GM12878 (cell line): ENCODE results near the gene GALR3. TPM values are rescaled to one million over a fixed set of nuclear protein-coding genes. Genes with fewer than 3 reads are reported as not detected.

Experiments
- ATAC-seq: fragments of 200-7000 bp; cut with Tn5 transposase; 3 replicates; pipeline ENCODE4 v1.9.1; 2020; ENCODE audit warnings: mild to moderate bottlenecking, moderate library complexity
- BruUV-seq: library from RNA; stranded (reverse); fragments of 400-500 nt; replicated peaks from 2 replicates; lab custom pipeline; 2021; lab: Mats Ljungman, UMichigan
- CTCF ChIA-PET: fragments of 300-600 bp; sonication (Branson Sonifier 250); formaldehyde crosslinking; extraction: SDS; loops from one replicate; lab custom pipeline; 2021; ENCODE audit warnings: inconsistent platforms; lab: Yijun Ruan, JAX
- POLR2A ChIA-PET: fragments of 350-600 bp; formaldehyde crosslinking; extraction: SDS; loops from one replicate; lab custom pipeline; 2021; ENCODE audit warnings: inconsistent platforms; lab: Charles Lee
- RAD21 ChIA-PET: fragments of 300-600 bp; sonication (Branson Sonifier 250); formaldehyde crosslinking; loops from one replicate; lab custom pipeline; 2023; ENCODE audit warnings: antibody characterized with exemption; ENCODE audit not compliant: unreplicated experiment; lab: Charles Lee
- SMC1A ChIA-PET: fragments of 300-600 bp; sonication (Branson Sonifier 250); formaldehyde crosslinking; loops from one replicate; lab custom pipeline; 2023; ENCODE audit not compliant: unreplicated experiment, uncharacterized antibody; lab: Charles Lee
- DNase-seq: peaks from one replicate; pipeline ENCODE4 v3.0.0-alpha.2; 2011; ENCODE audit warnings: low read depth, low spot score
- FAIRE-seq: peaks from 3 replicates; lab custom pipeline; 2011; peaks lifted over from hg19 to GRCh38; lab: Jason Lieb, UNC
- H2AFZ ChIP-seq: 2 replicates; pipeline ENCODE4 v1.6.0; 2011; ENCODE audit warnings: low read depth, low read length, control low read depth; ENCODE audit not compliant: control insufficient read depth
- H3K27ac ChIP-seq: 2 replicates; pipeline ENCODE4 v1.5.1; 2011; ENCODE audit warnings: control low read depth; ENCODE audit not compliant: control insufficient read depth, insufficient read depth
- H3K27me3 ChIP-seq, 2 experiments: replicated peaks in 1 of 2; 2 replicates each; pipeline versions ENCODE4 v1.6.0 to v1.6.1; 2011; ENCODE audit warnings: low read length in 1 of 2; ENCODE audit not compliant: control insufficient read depth in 2 of 2, insufficient read depth in 2 of 2
- H3K36me3 ChIP-seq, 2 experiments: 2 replicates each; pipeline ENCODE4 v1.5.1; 2011; ENCODE audit warnings: low read length in 1 of 2; ENCODE audit not compliant: control insufficient read depth in 2 of 2, insufficient read depth in 2 of 2
- H3K4me1 ChIP-seq: 2 replicates; pipeline ENCODE4 v1.6.1; 2011; ENCODE audit warnings: mild to moderate bottlenecking, low read length, moderate library complexity, mixed read lengths; ENCODE audit not compliant: control insufficient read depth, insufficient read depth
- H3K4me2 ChIP-seq: 2 replicates; pipeline ENCODE4 v1.6.0; 2011; ENCODE audit warnings: control low read depth; ENCODE audit not compliant: control insufficient read depth, insufficient read depth
- H3K4me3 ChIP-seq: fragments of 200-600 bp; sonication (generic); 2 replicates; pipeline ENCODE4 v1.5.1; 2016
- H3K79me2 ChIP-seq: 2 replicates; pipeline ENCODE4 v1.6.0; 2011; ENCODE audit warnings: low read length; ENCODE audit not compliant: control insufficient read depth, insufficient read depth
- H3K9ac ChIP-seq: 2 replicates; pipeline ENCODE4 v1.8.0; 2011; ENCODE audit warnings: low read length, control low read depth, mixed read lengths; ENCODE audit not compliant: control insufficient read depth, insufficient read depth
- H3K9me3 ChIP-seq: replicated peaks from 3 replicates; pipeline ENCODE4 v1.5.1; 2011; ENCODE audit warnings: mild to moderate bottlenecking, low read length; ENCODE audit not compliant: control insufficient read depth, insufficient read depth
- H4K20me1 ChIP-seq: 2 replicates; pipeline ENCODE4 v1.6.0; 2011; ENCODE audit not compliant: control insufficient read depth, insufficient read depth
- ATF2 ChIP-seq: IDR thresholded peaks from 2 replicates; pipeline ENCODE4 v1.6.1; 2012; ENCODE audit warnings: low read length, inconsistent platforms
- BACH1 ChIP-seq: fragments of 450-650 bp; IDR thresholded peaks from 2 replicates; pipeline ENCODE4 v1.6.1; 2017; ENCODE audit warnings: mild to moderate bottlenecking, borderline replicate concordance
- BHLHE40 ChIP-seq, 2 experiments: fragments of 450-650 bp in 1 of 2; IDR thresholded peaks; 2 replicates each; pipeline ENCODE4 v1.6.1; 2011 to 2017; ENCODE audit warnings: low read depth in 2 of 2, borderline replicate concordance in 1 of 2, improper control_type of control experiment in 1 of 2, low read length in 1 of 2, mild to moderate bottlenecking in 1 of 2
- CHD1 ChIP-seq: IDR thresholded peaks from 2 replicates; pipeline ENCODE4 v1.6.1; 2012; ENCODE audit warnings: low read depth, low read length, improper control_type of control experiment
- CHD2 ChIP-seq: IDR thresholded peaks from 2 replicates; pipeline ENCODE4 v1.6.1; 2011; ENCODE audit warnings: low read depth, low read length, improper control_type of control experiment, borderline replicate concordance
- EED ChIP-seq: sonication (generic); IDR thresholded peaks from 2 replicates; pipeline ENCODE4 v1.6.1; 2016; ENCODE audit warnings: antibody characterized with exemption, low read depth
- FOXM1 ChIP-seq: IDR thresholded peaks from 2 replicates; pipeline ENCODE4 v1.6.1; 2012; ENCODE audit warnings: low read depth, mild to moderate bottlenecking, inconsistent platforms, low read length, moderate library complexity
- HDAC6 ChIP-seq: fragments of 200-600 bp; sonication (generic); IDR thresholded peaks from one replicate; pipeline ENCODE4 v1.8.0; 2017; ENCODE audit warnings: antibody characterized with exemption; ENCODE audit not compliant: unreplicated experiment
- IKZF1 ChIP-seq: fragments of 450-650 bp; conservative IDR thresholded peaks from 2 replicates; pipeline ENCODE4 v1.6.1; 2017; ENCODE audit warnings: antibody characterized with exemption, mild to moderate bottlenecking
- MEF2A ChIP-seq: IDR thresholded peaks from 2 replicates; pipeline ENCODE4 v1.6.1; 2011; ENCODE audit warnings: low read depth, mild to moderate bottlenecking, low read length, moderate library complexity; ENCODE audit not compliant: insufficient read depth
- NR2F1 ChIP-seq: fragments of 450-650 bp; conservative IDR thresholded peaks from 2 replicates; pipeline ENCODE4 v1.6.1; 2017; ENCODE audit warnings: mild to moderate bottlenecking
- SIN3A ChIP-seq: IDR thresholded peaks from 2 replicates; pipeline ENCODE4 v1.6.1; 2012; ENCODE audit warnings: low read depth, low read length, improper control_type of control experiment
- SIX5 ChIP-seq: IDR thresholded peaks from 2 replicates; pipeline ENCODE4 v1.6.1; 2011; ENCODE audit warnings: mild to moderate bottlenecking, low read depth, low read length, moderate library complexity; ENCODE audit not compliant: severe bottlenecking
- SMAD5 ChIP-seq: IDR thresholded peaks from 2 replicates; pipeline ENCODE4 v1.6.1; 2016; ENCODE audit warnings: antibody characterized with exemption, low read depth
- TCF12 ChIP-seq: IDR thresholded peaks from 2 replicates; pipeline ENCODE4 v1.6.1; 2011; ENCODE audit warnings: low read depth, mild to moderate bottlenecking, low read length
- WRNIP1 ChIP-seq: IDR thresholded peaks from 2 replicates; pipeline ENCODE4 v1.6.1; 2011; ENCODE audit warnings: low read depth, low read length, improper control_type of control experiment, borderline replicate concordance
- ZZZ3 ChIP-seq: IDR thresholded peaks from 2 replicates; pipeline ENCODE4 v1.6.1; 2011; ENCODE audit warnings: low read depth; ENCODE audit not compliant: control insufficient read depth, insufficient read length
- WGBS: methylation state at CpG from one replicate; pipeline ENCODE4 v1.1.6; 2016; ENCODE audit warnings: low lambda C conversion rate; ENCODE audit not compliant: insufficient replicate concordance, insufficient coverage; ENCODE audit errors: missing lambda C conversion rate; 5-methylcytosine and 5-hydroxymethylcytosine counted together
- in situ Hi-C: fragments of 300-500 bp; cut with MboI; formaldehyde crosslinking; loops from 9 replicates; pipeline ENCODE4 v1.14.3; 2018; ENCODE audit warnings: mixed read lengths
- intact Hi-C: fragments of 100-400 bp; cut with micrococcal nuclease; formaldehyde crosslinking; loops from one replicate; pipeline ENCODE4 v1.14.2; 2022; ENCODE audit not compliant: unreplicated experiment
- polyA plus RNA-seq, 11 experiments: library from polyadenylated mRNA; depleted of rRNA in 4 of 11; unstranded in 6 of 11; stranded (reverse) in 5 of 11; fragments of >200 nt; fragmentation: Nextera tagmentation in 4 of 11; fragmentation: Illumina TruSeq in 1 of 11; extraction: Ambion mirVana in 4 of 11; extraction: Trizol in 1 of 11; gene quantifications; 1 replicate in 1 of 11; 2 replicates in 10 of 11; pipeline versions ENCODE4 v1.2.1 to v1.2.3, GENCODE V29; 2011 to 2016; ENCODE audit warnings: inconsistent platforms in 2 of 11, missing spikeins in 2 of 11, low read depth in 1 of 11
- total RNA-seq, 4 experiments: library from RNA; depleted of rRNA in 3 of 4; stranded (reverse); fragments of >200 nt in 3 of 4; fragmentation: Illumina TruSeq in 1 of 4; extraction: Trizol in 1 of 4; gene quantifications; 2 replicates each; pipeline versions ENCODE4 v1.2.1 to v1.2.3, GENCODE V29; 2013 to 2021

The GALR3 gene
- total and polyA plus RNA-seq, 10 of the 15 experiments (the other 5 are each of a cell fraction or from before 2014, with no cell fraction given): not detected

DNA sequence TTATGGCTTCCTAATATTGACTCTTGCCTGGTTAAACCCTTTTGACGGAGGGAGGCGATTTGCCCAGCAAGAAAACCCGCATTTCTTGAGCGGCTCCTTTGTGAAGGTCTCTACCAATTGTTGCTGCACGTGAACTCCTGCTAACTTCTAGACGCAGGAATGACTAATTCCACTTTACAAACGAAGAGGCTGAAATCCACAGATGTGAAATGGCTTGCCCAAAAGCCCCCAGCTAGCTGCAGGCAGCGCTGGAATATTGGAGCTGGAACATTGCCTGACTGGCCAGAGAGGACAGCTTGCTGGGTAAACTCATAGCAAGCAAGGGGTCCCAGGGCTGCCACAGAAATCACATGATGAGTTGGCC lies 14.9 kb upstream of the GALR3 start (continued):
- no peak for TF ChIP-seq EED
- TF ChIP-seq SIX5: no peak

DNA sequence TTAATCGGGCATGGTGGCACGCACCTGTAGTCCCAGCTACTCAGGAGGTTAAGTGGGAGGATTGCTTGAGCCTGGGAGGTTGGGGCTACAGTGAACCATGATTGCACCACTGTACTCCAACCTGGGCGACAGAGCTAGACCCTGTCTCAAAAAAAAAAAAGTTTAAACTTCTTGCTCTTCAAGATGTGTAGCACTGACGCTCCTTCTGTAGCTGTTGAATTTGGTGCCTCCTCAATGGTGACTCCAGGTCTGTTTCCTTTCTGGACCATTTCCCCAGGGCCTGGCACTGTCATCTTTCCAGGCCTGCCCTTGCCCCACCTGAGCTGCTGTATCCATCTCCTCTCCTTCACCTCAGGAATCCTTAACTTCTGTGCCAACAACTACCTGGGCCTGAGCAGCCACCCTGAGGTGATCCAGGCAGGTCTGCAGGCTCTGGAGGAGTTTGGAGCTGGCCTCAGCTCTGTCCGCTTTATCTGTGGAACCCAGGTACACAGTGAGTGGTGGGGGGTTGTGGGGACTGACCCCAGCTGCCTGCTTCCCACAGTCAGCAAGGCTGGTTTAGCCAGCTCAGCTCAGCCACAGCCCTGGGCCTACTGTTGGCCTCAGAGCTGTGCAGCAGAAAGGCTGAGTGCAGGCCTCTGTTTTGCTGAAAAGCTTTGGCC lies 13.4 kb upstream of the GALR3 start:
- ATAC-seq: no peak
- Histone ChIP-seq H3K27ac (no peak overlapping the region), H3K4me2 (no peak overlapping the region), H3K79me2 (no peaks in the 10 kb centered on the region), H3K27me3 (peaks cover 11 to 18% of the 10 kb centered on the region in 2 experiments), H3K4me1 (peaks cover 4% of the 10 kb centered on the region), H3K9ac (no peak overlapping the region), H4K20me1 (no peaks in the 10 kb centered on the region), H3K9me3 (no peaks in the 10 kb centered on the region; the same call in 2 of the 3 replicates)
- DNase-seq: no peak
- ChIA-PET CTCF (interaction anchor here (0.5 to 4.5 kb wide), 4 partner anchors 9 to 148 kb away, joined by 3 to 47 read pairs (median 8); no protein-coding TSS in a partner anchor), POLR2A (interaction anchor here (0.7 kb wide), 1 partner anchor 270 kb away, joined by 3 read pairs; no protein-coding TSS in a partner anchor), RAD21 (no interaction called here)
- no TSS peak for BruUV-seq
- no peak for TF ChIP-seq SIN3A
- no peak for TF ChIP-seq NR2F1
- TF ChIP-seq MEF2A: no peak
- TF ChIP-seq CHD1: no peak
- no peak for TF ChIP-seq ATF2
- TF ChIP-seq ZZZ3: no peak
- no peak for TF ChIP-seq IKZF1
- TF ChIP-seq BHLHE40 (IDR thresholded peaks at IDR 0.05; ENCODE audit: borderline replicate concordance in 1 of 2, low read depth in 2 of 2, low read length in 1 of 2): no peak
- TF ChIP-seq TCF12: no peak
- TF ChIP-seq HDAC6: no peak
- no peak for TF ChIP-seq SMAD5
- TF ChIP-seq BACH1: no peak
- TF ChIP-seq FOXM1: no peak
- TF ChIP-seq CHD2: no peak
- no peak for TF ChIP-seq WRNIP1
- TF ChIP-seq, all 136 proteins: peak for 0
- 76% methylated on average over 5 of the region's 5 CpGs for WGBS
- Histone ChIP-seq H3K36me3 (no peaks in the 10 kb centered on the region), H2AFZ (no peak overlapping the region), H3K4me3 (no peak overlapping the region)
- in situ Hi-C loops: no loop called here
- FAIRE-seq: no peak
- intact Hi-C loops: no loop called here
- SMC1A ChIA-PET: no interaction called here
